ENCODE measurements around the gene CNGA4.

DNA sequence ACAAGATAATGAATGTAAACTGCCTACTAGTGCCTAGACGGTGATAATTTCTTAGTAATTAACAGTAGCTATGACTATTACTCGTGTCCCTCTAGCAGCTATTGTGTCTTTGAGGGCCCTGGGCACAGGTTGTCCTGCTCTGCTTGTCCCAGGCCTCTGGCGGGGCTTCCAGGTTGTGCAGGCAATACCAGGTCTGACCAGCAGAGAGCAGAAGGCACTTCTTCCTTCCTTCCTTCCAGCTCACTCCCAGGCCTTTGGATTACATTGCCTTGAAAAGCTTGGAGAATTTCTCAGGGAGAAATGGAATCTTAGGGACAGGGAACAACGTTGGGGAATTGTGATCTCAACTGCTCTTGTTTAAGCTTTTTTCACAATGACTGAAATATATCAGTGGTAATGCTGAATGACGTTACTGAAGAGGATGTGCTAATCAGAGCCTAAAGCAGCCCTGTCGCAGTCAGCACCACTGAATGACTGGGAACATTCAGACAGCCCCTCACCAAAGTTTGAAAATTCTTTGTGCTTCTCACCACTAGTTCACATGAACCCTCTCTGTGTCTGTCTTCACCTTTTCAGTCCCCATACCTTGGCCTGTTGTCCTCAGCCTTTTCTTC is 12.3 kb downstream of the CNGA4 start:
- TF ChIP-seq POLR2A (IDR thresholded peaks at IDR 0.05): no peak
- TF ChIP-seq, protein P1, sequence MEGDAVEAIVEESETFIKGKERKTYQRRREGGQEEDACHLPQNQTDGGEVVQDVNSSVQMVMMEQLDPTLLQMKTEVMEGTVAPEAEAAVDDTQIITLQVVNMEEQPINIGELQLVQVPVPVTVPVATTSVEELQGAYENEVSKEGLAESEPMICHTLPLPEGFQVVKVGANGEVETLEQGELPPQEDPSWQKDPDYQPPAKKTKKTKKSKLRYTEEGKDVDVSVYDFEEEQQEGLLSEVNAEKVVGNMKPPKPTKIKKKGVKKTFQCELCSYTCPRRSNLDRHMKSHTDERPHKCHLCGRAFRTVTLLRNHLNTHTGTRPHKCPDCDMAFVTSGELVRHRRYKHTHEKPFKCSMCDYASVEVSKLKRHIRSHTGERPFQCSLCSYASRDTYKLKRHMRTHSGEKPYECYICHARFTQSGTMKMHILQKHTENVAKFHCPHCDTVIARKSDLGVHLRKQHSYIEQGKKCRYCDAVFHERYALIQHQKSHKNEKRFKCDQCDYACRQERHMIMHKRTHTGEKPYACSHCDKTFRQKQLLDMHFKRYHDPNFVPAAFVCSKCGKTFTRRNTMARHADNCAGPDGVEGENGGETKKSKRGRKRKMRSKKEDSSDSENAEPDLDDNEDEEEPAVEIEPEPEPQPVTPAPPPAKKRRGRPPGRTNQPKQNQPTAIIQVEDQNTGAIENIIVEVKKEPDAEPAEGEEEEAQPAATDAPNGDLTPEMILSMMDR (IDR thresholded peaks at IDR 0.05): peak; percentile 65 to 91 (median 81)
